GM12892 (cell line): ENCODE data around the gene SLAMF7.
A peak's percentile ranks its signal among the peaks of the same experiment; 100 is the strongest.

Experiments used
- DNase-seq: peaks from one replicate; pipeline ENCODE4 v3.0.0; 2011; ENCODE audit not compliant: insufficient read length
- FAIRE-seq: peaks from 2 replicates; lab custom pipeline; 2011; peaks lifted over from hg19 to GRCh38; lab: Jason Lieb, UNC
- POLR2A ChIP-seq: IDR thresholded peaks from 2 replicates; pipeline ENCODE4 v1.6.1; 2011; ENCODE audit warnings: low read depth, low read length, control low read depth
- POLR2AphosphoS5 ChIP-seq: IDR thresholded peaks from 2 replicates; pipeline ENCODE4 v1.6.1; 2011; ENCODE audit warnings: low read depth, low read length, control low read depth
- TAF1 ChIP-seq: IDR thresholded peaks from 2 replicates; pipeline ENCODE4 v1.6.1; 2011; ENCODE audit warnings: low read depth, mild to moderate bottlenecking, control low read depth, low read length, borderline replicate concordance

SLAMF7 gene

GRCh38 chr1:160768295-160768657 is 29.2 kb downstream of the SLAMF7 start:
- FAIRE-seq (no peak), DNase-seq (peak; percentile 42)
- no peak for TF ChIP-seq TAF1
- no peak for TF ChIP-seq POLR2AphosphoS5
- TF ChIP-seq POLR2A: no peak

GRCh38 chr1:160772331-160772730 is 33.3 kb downstream of the SLAMF7 start:
- FAIRE-seq (no peak), DNase-seq (no peak)
- TF ChIP-seq POLR2AphosphoS5 (no peak), TAF1 (no peak), POLR2A (no peak)

GRCh38 chr1:160773093-160773492 is 34.0 kb downstream of the SLAMF7 start:
- no peak for DNase-seq
- FAIRE-seq: no peak
- TF ChIP-seq POLR2A: no peak
- no peak for TF ChIP-seq POLR2AphosphoS5
- no peak for TF ChIP-seq TAF1

- DNase-seq: no peak
- peak; percentile 48 for FAIRE-seq
- TF ChIP-seq TAF1 (no peak), POLR2A (no peak), POLR2AphosphoS5 (no peak)
Observed at GRCh38 chr1:160774886-160775719, 36.1 kb downstream of the SLAMF7 start.

GRCh38 chr1:160776178-160776577 is 37.1 kb downstream of the SLAMF7 start:
- no peak for FAIRE-seq
- DNase-seq: no peak
- TF ChIP-seq TAF1 (no peak), POLR2AphosphoS5 (no peak), POLR2A (no peak)

GRCh38 chr1:160777486-160778089 is 38.5 kb downstream of the SLAMF7 start:
- TF ChIP-seq POLR2AphosphoS5 (no peak), TAF1 (no peak), POLR2A (no peak)
- DNase-seq: no peak
- peak; percentile 87 for FAIRE-seq

- TF ChIP-seq TAF1 (no peak), POLR2A (no peak)
- DNase-seq (no peak), FAIRE-seq (no peak)
Observed at GRCh38 chr1:160778976-160779375, 39.9 kb downstream of the SLAMF7 start.

- TF ChIP-seq TAF1 (no peak), POLR2A (no peak), POLR2AphosphoS5 (no peak)
- no peak for FAIRE-seq
- no peak for DNase-seq
Observed at GRCh38 chr1:160779626-160780397, 40.8 kb downstream of the SLAMF7 start.

- TF ChIP-seq POLR2A (no peak), TAF1 (no peak), POLR2AphosphoS5 (no peak)
- no peak for FAIRE-seq
Observed at GRCh38 chr1:160780398-160780755, 41.3 kb downstream of the SLAMF7 start.

GRCh38 chr1:160781186-160781766 is 42.2 kb downstream of the SLAMF7 start:
- DNase-seq: no peak
- TF ChIP-seq POLR2AphosphoS5: no peak
- TF ChIP-seq TAF1: 0 out of 2 replicates have a peak, but pooled peaks have one; percentile 15
- TF ChIP-seq POLR2A: no peak
- no peak for FAIRE-seq

More at GRCh38 chr1:160780398-160780755, 41.3 kb downstream of the SLAMF7 start:
- DNase-seq: no peak
